ENCODE data around the gene GAS7.
A peak's percentile ranks its signal among the peaks of the same experiment; 100 is the strongest.

The GAS7 gene

GRCh38 chr17:10170233-10170632 lies 28.2 kb downstream of the GAS7 start:
- no peak for DNase-seq

GRCh38 chr17:10169290-10169689 lies 29.1 kb downstream of the GAS7 start:
- no peak for DNase-seq

GRCh38 chr17:10166176-10166935 lies 32.0 kb downstream of the GAS7 start:
- DNase-seq, result no peak

DNA sequence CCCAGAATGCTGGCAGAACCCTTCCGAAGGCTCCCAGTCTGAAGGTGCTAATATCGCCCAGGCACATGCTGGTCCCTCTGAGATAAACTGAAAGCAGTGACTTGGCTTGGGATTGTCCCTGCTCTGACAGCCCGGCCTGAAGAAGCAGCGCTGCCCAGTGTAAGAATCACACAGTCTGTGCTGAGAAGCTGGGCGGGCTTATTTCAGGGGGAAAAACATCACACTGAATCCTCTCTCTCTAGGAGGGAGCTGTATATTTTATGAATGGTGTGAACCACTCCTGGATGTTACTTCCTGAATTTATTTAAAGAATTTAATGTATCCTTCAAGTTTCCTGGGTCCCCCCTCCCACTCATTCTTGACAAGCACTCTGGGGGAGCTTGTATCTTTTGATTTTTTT lies 36.3 kb downstream of the GAS7 start:
- no peak for DNase-seq

- DNase-seq, result no peak
Measured at GRCh38 chr17:10161386-10161785, 37.0 kb downstream of the GAS7 start.

DNA sequence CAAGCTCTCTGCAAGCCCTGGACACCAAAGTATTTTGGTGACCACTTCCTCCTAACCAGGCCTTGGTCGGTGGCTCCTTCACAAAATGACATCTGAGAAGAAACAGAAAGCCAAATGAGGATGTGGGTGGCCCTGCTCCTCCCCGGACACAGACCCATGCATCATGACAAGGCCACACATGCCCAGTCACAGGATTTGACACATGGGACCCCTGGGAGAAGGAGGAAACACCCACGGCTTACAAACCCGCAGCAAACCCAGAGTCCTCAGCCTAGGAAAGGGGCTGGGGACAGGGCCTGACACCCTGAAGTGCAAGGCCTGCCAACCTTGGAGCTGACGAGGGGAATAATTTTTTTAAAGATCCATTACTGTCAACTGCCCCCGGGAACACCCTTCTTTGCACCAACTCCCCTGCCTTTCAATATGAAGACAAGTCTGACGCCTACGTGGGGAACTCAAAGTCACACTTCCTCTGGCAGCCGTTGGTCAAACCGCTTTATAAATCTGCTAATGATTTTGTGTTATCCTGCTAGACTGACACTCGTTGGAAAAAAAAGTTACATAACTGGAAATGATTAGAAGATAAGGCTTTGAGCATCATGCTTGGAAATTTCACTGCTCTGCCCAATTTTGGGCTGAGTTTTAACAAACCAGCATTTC lies 41.3 kb downstream of the GAS7 start:
- peak; percentile 41 for DNase-seq

DNA sequence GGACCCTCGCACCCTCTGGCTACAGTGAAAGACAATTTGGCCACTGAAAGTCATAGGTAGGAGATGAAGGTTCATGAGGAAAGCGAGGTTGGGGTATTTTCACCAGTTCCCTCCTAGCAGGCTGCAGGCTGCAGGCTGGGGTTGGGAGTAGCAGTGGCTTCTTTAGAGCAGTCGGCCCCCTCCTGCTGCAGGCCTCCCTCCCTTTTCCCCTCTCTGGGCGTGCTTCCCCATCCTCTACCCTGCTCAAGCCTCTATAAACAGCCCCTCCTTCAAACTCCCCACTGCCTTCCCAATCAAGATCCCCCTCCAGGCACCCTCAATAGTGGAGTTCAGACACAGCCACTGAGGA lies 41.8 kb downstream of the GAS7 start:
- no peak for DNase-seq

DNA sequence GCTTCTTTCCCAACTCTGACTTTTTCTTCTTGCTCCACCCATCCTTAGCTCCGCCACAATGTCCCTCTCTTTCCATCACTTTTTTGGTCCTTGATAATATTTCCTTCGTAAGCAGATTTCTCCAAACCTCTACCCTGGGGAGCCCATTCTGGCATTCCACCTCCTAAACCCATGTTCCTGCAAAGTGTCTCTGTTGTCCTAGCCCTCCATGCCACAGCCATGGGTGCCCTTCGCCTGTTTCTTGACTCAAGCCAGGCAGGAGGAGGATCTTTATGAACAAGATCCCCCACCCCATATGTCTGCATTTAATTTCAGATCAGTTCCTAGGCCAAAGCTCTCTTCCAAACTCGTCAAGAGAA lies 42.4 kb downstream of the GAS7 start:
- no peak for DNase-seq

DNA sequence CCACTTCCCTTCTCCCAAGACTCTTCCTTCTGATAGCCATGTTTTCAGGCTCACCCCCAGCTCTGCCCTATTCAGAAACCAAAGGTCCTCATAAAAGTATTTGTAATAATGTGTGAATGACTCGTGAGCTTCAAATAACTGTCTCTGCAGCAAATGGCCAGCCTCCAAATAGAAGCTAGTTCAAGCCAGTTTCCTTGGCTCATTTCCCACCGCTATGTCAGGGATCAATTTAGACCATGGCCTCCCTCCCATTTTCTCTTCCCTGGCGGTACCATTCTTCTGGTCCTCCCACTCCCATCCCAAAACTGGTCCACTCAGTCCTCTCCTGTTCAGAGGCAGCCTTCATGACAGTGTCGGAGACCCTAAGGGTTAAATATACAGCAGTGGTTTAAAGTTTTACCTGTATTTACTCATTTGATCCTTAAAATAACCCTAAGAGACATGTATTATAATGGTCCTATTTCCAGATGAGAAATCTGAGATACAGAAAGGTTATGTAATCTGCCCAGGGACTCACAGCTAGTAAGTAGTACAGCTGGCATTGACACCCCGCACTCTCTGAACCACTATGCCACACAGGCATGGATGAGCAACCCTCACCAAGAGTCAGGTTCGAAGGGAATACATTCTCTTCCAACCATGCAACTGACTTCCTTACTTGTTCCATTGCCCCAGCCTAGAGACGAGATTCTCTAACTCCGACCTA lies 42.9 kb downstream of the GAS7 start:
- DNase-seq, result no peak

DNA sequence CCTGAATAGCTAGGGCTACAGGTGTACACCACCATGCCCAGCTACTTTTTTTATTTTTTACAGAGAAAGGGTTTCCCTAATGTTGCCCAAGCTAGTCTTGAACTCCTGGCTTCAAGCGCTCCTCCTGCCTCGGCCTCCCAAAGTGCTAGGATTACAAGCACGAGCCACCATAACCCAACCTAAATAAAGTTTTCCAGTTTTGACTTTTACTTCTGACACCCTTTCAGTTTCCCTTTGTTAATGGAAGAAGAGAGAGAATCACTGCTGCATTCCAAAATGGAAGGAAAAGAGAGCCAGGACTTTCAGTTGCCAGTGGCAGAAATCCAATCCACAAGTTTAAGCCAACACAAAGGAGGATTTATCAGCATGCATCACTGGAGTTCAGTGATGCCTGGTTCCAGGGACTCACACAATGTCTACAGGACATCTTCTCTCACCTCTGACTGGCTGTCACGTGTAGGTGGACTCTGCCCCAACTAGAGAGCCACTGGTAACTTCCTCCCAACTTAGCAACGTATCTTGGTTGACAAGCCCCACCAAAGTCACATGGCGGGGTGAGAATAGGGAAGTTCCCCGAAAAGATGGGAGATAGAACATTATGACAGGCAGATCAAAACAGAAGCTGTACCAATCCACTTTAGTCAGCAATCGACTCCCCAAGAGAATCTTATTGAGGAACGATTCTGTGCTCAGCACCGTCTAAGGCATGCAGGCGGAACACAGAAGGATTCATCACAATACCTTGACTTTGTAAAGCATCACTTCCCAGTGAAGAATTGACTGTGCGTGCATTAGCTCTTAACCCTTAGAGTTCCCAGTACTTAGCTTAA lies 46.5 kb downstream of the GAS7 start:
- DNase-seq, result no peak

DNA sequence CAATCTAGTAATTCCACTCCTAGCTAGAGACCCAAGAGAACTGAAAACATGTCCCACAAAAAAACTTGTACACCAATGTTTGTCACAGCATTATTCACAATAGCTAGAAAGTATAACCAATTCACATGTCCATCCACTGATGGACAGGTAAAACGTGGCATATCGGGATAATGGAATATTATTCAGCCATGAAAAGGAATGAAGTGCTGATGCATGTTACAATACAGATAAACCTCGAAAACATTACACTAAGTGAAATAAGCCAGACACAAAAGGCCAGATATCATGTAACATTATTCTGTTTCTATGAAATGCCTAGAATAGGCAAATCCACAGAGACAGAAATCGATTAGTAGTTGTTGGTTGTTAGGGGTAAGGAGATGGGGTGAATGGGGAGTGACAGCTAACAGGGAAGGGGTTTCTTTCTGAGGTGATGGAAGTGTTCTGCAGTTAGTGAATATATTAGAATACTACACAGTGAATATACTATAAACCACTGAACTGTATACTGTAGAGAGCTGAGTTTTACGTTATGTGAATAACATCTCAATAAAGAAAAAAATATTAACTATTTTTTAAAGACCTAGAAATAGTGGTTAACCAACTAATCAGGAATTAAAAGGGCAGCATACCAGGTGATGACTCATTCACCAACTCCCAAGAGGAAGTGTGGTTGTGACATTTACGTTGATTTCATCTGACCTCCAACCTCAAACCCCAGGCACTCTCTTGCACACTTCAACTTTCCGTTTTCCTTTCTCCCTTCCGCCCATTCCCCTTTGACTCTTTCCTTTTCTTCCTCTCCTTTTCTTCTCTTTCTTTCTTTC lies 48.6 kb downstream of the GAS7 start:
- DNase-seq, result peak; percentile 21

DNA sequence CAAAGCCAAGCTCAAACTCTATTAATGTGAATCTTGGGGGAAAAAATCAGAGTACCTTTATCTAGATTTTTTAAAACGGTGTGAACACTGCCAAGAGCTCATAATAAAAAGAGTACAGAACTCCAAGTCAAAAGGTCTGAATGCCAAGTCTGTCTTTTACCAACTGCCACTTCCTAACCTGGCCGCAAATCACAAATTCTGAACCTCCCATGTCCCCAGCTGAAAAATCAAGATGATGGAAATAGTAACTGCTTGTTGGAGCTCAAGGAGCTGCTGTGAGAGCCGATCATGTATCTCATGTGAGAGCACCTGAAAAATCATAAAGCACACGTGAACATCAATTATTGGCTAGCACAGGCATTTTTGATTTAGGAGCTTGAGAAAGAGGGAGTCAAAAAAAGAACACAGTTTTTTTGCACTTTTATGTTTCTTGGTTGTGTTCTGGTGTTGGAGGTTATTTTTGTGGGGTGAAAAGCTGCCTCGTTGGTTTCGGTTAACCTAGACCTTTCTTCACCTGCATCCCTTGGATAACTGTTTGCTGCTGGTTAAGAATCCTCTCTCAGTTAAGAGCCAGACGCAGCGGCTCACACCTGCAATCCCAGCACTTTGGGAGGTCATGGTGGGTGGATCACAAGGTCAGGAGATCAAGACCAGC lies 50.5 kb downstream of the GAS7 start:
- DNase-seq, result no peak

DNA sequence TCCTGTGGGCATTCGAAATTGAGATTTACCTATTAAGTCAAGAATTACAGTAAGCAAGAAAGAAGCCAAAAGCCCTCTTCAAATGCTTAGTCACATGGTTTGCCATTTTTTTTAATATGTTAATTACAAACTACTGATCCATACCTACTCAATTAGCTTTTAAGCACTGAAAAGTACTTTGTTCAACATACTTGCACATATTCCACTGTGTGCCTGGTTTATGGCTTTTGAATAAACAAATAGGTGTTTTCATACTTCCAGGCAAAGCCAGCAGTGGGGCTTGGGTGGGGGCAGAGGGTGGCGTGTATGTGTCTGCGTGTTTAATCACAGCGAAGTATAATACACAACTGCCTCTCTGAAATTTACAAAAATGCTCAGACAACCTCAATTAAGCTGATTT lies 51.4 kb downstream of the GAS7 start:
- no peak for DNase-seq

GRCh38 chr17:10144982-10145381 lies 53.4 kb downstream of the GAS7 start:
- DNase-seq, result no peak

- no peak for DNase-seq
Measured at GRCh38 chr17:10144456-10144855, 54.0 kb downstream of the GAS7 start.

GRCh38 chr17:10141436-10141835 lies 57.0 kb downstream of the GAS7 start:
- no peak for DNase-seq

DNA sequence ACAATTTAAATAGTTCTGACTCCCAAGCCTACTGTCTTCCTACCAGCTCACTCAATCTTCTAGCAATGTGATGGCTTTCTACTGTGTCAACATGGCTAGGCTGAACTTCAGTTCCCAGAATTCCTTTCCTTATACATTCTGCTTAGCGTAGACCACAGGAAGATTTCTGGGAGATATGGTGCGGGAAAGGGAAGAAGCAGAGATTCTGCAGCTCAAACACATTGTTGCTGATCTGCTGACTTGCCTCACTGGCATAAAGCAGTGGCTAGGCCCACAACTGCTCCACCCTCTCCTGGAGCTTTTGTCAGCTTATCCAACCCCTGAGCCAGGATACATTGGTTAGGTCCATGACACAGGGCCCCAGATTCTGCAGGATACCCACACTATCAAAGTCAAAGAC lies 58.8 kb downstream of the GAS7 start:
- DNase-seq, result no peak

DNA sequence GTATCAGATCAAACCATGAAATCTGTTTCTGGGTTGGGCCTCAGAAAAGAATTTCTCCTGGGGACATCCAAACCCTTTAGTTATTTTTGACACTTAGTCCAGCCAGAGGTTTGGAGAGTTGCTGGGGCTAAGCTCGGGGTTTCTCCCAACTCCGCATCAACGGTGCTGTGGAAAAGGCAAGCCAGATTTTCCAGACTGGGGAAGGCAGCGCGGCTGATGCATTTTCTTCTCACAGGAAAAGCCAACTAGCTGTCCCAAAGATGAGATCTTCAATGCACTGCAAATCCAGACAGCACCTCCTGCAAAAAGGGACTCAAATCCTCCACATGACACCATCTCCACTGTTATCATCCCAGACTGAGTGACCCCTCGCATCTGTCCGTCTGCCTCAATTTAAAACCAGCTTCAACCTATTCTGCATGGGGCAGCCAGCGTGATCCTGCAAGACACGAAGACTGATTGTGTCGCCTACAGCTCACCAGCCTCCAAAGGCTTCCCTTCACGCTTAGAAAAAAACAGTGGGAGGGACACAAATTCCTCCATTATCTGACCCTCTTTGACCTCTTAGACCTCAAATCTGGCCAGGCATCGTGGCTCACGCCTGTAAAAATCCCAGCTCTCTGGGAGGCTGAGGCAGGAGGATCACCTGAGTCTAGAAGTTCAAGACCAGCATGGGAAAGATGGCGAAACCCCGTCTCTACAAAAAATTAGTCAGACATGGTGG lies 62.0 kb downstream of the GAS7 start:
- DNase-seq, result no peak

DNA sequence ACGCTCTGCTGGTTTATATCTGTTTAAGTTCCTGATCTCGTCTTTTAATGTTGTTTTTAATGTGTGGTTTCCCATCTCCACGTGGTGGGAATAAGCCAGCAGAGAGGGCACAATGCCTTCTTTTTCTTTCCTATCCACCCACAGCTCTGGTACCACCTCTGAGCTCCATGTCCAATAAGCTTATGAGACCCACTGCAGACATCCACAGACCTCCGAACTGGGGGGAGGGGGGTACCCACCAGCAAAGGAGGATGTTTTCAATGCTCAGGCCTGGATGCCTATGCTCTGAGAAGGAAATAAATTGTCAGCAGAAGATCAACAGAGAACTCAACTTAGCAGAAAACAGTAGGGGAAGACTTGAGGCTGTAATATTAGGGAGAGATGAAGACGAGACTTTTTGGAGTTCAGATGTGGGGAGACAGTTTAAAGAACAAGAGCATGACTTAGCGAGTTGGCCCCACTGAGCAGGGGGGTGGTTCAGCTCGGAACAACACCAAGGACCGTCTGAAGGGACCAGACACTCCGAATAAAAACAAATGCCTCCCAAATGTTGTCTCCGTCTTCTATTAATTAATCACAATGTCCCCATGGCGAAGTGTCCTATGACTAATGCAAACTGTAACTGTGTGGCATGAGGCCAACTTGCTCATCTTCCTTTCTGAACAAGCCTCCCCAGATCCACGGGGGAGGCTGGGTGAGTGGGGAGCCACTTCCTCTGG lies 62.7 kb downstream of the GAS7 start:
- no peak for DNase-seq

GRCh38 chr17:10130677-10131076 lies 67.7 kb downstream of the GAS7 start:
- no peak for DNase-seq

DNA sequence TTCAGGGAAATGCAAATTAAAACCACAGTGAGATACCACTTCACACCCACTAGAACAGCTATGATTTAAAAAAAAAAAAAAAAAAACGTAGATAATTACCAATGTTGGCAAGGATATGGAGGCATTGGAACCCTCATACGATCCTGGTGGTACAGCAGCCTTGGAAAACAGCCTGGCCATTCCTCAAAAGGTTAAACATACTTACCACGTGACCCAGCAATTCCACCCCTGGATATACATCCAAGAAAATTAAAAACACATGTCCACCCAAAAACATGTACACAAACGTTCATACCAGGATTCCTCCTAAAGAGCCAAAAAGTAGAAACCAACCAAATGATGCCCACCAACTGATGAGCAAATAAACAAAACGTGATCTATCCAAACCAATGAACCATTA lies 68.1 kb downstream of the GAS7 start:
- no peak for DNase-seq

All from NK-92 treated with Interleukin-12 subunit alpha and Interleukin-12 subunit beta, amount 100 ng/mL, for 24 hours (cell line).